ENCODE results near the gene UMODL1.

The UMODL1 gene

DNA sequence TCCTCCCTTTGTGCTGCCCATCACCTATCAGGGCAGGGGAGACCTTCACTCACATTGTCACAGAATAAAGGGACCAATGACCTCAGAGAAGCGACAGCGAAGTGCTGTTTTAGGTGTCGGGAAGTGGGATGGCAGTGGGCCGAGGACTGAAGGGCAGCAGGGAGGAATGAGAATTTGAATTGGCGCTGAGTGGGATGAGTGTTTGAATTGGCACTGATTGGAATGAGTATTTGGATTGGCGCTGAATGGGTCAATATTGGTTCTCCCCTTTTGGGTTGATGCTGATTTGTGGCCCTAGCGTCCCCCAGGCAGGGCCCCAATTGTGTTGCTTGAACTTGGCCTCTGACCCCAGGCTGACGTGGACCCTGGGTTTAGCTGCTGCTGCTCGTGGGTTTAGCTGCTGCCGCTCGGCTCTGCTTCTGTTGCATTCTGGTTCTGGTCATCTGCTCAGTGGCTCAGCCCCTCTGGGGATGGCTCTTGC is 12.4 kb upstream of the UMODL1 start:
- DNase-seq (ENCODE audit: low read depth in 2 of 2) = no peak
- no peak overlapping the region for H3K4me3 ChIP-seq (replicated peaks in 1 of 2; ENCODE audit: low read depth in 2 of 2, low read length in 2 of 2)
- TF ChIP-seq, protein P1, sequence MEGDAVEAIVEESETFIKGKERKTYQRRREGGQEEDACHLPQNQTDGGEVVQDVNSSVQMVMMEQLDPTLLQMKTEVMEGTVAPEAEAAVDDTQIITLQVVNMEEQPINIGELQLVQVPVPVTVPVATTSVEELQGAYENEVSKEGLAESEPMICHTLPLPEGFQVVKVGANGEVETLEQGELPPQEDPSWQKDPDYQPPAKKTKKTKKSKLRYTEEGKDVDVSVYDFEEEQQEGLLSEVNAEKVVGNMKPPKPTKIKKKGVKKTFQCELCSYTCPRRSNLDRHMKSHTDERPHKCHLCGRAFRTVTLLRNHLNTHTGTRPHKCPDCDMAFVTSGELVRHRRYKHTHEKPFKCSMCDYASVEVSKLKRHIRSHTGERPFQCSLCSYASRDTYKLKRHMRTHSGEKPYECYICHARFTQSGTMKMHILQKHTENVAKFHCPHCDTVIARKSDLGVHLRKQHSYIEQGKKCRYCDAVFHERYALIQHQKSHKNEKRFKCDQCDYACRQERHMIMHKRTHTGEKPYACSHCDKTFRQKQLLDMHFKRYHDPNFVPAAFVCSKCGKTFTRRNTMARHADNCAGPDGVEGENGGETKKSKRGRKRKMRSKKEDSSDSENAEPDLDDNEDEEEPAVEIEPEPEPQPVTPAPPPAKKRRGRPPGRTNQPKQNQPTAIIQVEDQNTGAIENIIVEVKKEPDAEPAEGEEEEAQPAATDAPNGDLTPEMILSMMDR (IDR thresholded peaks at IDR 0.05; ENCODE audit: low read depth, low read length) = no peak

DNA sequence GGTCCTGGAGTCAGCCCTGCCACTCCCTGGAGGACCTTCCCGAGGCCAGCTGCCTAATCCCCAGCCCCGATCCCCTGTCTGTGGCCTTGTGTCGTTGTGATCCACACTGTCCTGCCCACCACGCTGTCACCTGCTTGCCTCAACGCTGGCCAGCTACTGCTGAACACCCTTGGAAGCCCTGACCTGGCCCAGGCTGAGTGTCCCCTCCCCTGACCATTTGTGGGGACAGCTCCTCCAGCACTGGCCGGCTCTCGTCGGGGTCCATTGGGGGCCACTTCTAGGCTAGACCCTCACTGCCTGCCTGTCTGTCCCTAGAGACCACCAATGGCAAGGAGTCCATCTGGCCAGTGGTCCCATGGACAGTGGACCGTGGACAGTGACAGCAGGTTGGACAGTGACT is 12.0 kb upstream of the UMODL1 start:
- no peak for DNase-seq (ENCODE audit: low read depth in 2 of 2)
- H3K4me3 ChIP-seq (replicated peaks in 1 of 2; ENCODE audit: low read depth in 2 of 2, low read length in 2 of 2) = no peak overlapping the region
- TF ChIP-seq, protein P1 (IDR thresholded peaks at IDR 0.05; ENCODE audit: low read depth, low read length) = no peak

DNA sequence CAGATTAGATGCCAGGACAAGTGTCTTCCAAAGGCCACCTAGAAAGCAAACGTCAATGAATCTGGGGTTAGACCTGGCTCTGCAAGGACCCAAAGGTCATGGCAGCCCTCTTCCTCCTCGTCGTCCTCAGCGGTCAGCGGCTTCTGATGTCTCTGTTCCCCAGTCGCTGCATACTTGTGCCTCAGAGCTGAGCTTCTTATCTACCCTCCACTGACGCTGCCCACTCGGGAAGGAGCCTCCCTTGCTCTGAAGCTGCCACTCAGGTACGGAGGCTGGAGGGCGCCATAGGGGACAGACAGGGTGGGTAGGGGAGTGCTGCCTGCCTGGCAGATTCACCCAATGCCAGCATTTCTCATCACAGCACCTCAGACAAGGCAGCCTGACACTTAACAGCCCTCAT is 11.4 kb upstream of the UMODL1 start:
- H3K4me3 ChIP-seq (replicated peaks in 1 of 2; ENCODE audit: low read depth in 2 of 2, low read length in 2 of 2) = no peak overlapping the region
- TF ChIP-seq, protein P1 (IDR thresholded peaks at IDR 0.05; ENCODE audit: low read depth, low read length) = no peak
- no peak for DNase-seq (ENCODE audit: low read depth in 2 of 2)

DNA sequence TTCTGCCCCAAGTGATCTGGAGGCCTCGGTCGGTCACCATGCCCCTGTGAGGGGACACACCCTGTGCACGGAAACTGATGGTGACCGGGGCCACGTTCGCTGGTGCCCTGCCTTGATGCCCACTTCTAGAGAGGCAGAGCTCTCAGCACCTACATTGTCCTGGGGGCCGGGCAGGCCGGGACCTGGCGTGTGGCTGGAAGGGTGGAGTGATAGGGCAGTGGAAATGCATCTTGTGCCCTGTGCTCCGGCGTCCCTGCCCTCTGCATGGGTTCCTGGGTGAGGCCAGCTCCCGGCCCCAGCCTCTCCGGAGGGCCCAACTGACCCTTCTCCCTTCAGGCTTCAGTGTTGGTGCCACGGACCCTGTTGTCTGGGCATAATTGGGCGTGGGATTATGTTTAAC is 11.0 kb upstream of the UMODL1 start:
- DNase-seq (ENCODE audit: low read depth in 2 of 2) = no peak
- H3K4me3 ChIP-seq (replicated peaks in 1 of 2; ENCODE audit: low read depth in 2 of 2, low read length in 2 of 2) = no peak overlapping the region
- TF ChIP-seq, protein P1 (IDR thresholded peaks at IDR 0.05; ENCODE audit: low read depth, low read length) = no peak

DNA sequence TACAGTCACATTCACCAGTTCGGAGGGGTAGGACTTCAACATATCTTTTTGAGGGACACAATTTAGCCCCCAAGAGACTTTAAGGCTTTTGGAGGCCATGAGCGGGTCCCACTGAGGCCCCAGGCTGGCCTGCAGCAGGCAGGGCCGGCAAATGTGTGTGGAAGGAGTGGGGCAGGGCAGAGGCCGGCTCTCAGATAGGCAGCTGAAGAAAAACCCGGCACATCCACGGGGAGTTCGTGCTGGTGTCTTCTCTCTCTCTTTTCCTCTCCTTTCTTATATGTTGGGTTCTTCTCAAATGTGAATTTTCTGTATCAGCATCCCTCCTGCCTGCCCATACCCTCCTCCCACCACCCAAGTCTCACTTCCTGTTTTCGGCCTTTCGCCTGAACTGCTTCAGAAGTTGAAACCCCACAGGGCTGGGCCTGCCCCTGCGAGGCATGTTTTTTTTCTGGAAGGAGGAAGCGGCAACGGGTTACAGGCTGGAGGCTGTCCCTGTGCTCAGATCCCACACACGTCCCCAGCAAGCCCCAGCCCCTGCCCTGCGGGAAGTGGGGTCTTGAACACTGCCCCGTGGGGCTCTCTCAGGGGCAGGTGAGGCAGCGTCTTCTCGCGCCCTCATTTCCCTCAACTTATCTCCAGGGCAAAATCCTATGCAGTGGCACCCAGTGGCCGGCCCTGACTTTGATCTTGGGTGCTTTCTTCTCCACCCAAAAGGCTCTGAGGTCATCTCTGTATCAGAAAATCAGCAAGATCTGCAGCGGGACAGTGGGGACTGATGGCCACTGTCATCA is 9.7 kb upstream of the UMODL1 start:
- no peak for DNase-seq (ENCODE audit: low read depth in 2 of 2)
- no peak overlapping the region for H3K4me3 ChIP-seq (replicated peaks in 1 of 2; ENCODE audit: low read depth in 2 of 2, low read length in 2 of 2)
- TF ChIP-seq, protein P1 (IDR thresholded peaks at IDR 0.05; ENCODE audit: low read depth, low read length) = no peak

DNA sequence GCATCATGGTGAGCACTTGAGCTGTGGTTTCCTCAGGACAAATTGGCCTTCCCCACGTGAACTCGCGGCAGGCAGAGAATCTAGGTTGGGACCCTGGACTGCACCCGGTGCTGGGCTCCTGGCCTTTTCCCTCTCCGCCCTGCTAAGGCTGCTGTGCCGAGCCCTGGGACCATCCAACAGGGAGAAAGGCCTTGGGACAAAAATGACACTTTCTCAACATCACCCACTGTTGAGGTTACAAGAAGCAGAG is 9.2 kb upstream of the UMODL1 start:
- no peak overlapping the region for H3K4me3 ChIP-seq (replicated peaks in 1 of 2; ENCODE audit: low read depth in 2 of 2, low read length in 2 of 2)
- TF ChIP-seq, protein P1 (IDR thresholded peaks at IDR 0.05; ENCODE audit: low read depth, low read length) = no peak
- DNase-seq (ENCODE audit: low read depth in 2 of 2) = no peak
